ENCODE results near the gene CTDSP1.

The CTDSP1 gene

DNA sequence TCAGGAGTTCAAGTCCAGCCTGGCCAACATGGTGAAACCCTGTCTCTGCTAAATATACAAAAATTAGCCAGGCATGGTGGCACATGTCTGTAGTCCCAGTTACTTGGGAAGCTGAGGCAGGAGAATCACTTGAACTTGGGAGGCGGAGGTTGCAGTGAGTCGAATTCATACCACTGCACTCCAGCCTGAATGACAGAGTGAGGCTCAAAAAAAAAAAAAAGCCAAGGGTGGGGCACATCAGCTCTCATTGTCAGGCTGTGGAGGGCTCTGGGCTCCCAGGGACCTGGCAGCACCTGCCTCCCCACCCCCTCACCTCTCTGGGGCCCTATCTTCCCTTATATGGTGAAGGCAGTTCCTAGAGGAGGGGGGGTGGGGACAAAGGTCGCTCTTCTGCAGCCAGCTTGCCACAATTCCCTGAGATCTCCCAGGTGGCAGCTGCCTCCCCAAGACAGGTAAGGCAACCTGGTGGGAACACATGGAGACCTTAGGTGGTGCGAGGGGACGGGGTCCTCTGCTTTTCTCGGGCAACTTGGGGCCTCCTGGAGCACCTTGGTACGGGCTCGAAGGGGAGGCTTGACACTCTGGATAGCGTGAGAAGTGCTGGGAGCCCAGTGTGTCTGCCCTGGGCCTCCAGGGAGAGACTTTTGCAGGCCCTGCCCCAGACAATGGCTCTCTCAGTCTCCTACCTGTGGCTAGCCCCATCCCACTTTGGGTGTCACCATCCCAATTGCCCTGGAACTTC is 19.2 kb downstream of the CTDSP1 start, which contains the start of gene VIL1:
Gene VIL1 (plus strand): TSS at position 407 of the 742 bp plus-strand sequence. CDS start 4,656 bp downstream, outside the sequence.
- no peak for TF ChIP-seq CTCF (IDR thresholded peaks at IDR 0.05)

DNA sequence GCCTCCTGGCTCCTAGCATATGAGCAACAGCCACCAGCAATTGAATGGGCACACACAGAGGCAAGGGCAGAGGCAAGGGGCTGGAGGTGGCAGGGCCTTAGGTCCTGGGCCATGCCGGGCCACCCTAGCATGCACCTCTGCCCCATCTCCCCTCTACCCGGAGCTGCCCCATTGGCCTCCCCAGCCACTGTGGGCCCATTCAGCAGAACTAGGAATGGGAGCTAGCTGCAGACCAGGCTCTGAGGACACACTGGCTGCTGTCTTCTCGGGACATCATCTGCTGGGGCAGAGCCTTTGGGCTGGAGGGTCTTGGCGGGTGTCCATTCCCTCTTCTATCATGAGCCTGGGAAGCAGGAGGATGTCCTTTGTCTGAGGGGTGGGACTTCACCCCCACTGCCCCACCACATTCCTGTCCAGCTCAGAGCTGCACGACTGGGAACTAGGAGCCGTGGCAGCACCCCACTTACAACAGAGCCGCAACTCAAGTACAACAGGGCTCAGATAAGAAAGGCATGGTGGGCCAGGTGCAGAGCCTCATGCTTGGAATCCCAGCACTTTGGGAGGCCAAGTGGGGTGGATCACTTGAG is 20.1 kb downstream of the CTDSP1 start:
- no peak for TF ChIP-seq CTCF (IDR thresholded peaks at IDR 0.05)

GRCh38 chr2:218421027-218421426 is 21.4 kb downstream of the CTDSP1 start:
- no peak for TF ChIP-seq CTCF (IDR thresholded peaks at IDR 0.05)

GRCh38 chr2:218422403-218423086 is 22.9 kb downstream of the CTDSP1 start:
- TF ChIP-seq CTCF (IDR thresholded peaks at IDR 0.05): no peak

DNA sequence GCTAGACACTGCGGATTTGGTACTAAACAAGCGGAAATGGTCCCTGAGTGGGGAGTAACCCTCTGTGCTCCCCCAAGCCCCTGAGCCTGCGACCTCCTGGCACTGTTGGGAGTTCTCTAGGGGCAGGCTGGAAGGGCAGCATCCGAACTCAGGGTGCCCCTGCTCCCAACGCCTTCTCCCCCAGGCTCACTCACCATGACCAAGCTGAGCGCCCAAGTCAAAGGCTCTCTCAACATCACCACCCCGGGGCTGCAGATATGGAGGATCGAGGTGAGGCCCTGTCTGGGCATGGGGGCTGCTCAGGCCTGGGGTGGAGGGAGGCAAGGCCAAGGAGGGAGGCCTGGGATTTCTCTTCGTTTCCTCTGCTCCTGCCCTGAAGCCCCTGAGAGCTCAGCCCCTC is 23.9 kb downstream of the CTDSP1 start:
- no peak for TF ChIP-seq CTCF (IDR thresholded peaks at IDR 0.05)

- no peak for TF ChIP-seq CTCF (IDR thresholded peaks at IDR 0.05)
Observed at GRCh38 chr2:218425531-218425930, 25.9 kb downstream of the CTDSP1 start.

- no peak for TF ChIP-seq CTCF (IDR thresholded peaks at IDR 0.05)
Observed at GRCh38 chr2:218427741-218428140, 28.1 kb downstream of the CTDSP1 start.
